GM18907 (cell line): ENCODE results near the gene TRIM65.
A peak's percentile ranks its signal among the peaks of the same experiment; 100 is the strongest.

ENCODE experiments used
- ATAC-seq: cut with Tn5 transposase; IDR thresholded peaks from one replicate; pipeline ENCODE4 v1.9.1; 2021; ENCODE audit warnings: mild to moderate bottlenecking, moderate library complexity; ENCODE audit not compliant: unreplicated experiment

The TRIM65 gene

GRCh38 chr17:75896415-75897159 is at the start of gene TRIM65:
TRIM65 (minus strand) TSS chr17:75896951; CDS start chr17:75896937, 14 bp downstream.
- peak; percentile 51 for ATAC-seq

GRCh38 chr17:75945211-75945610 is 48.5 kb upstream of the TRIM65 start:
- no peak for ATAC-seq

GRCh38 chr17:75943491-75943890 is 46.7 kb upstream of the TRIM65 start:
- ATAC-seq = no peak

- no peak for ATAC-seq
These were observed 45.7 kb upstream of the TRIM65 start for GRCh38 chr17:75942473-75942872.

- no peak for ATAC-seq
These were observed 44.7 kb upstream of the TRIM65 start for GRCh38 chr17:75941442-75941819.

GRCh38 chr17:75940727-75941441 is 44.1 kb upstream of the TRIM65 start, which contains the start of gene FBF1:
FBF1 (minus strand) TSS chr17:75941042; CDS start chr17:75938149, 2,893 bp downstream.
- ATAC-seq = peak; percentile 91

- no peak for ATAC-seq
These were observed 40.9 kb upstream of the TRIM65 start for GRCh38 chr17:75937652-75938051.

GRCh38 chr17:75933808-75934207 is 37.1 kb upstream of the TRIM65 start:
- no peak for ATAC-seq

GRCh38 chr17:75932852-75933251 is 36.1 kb upstream of the TRIM65 start:
- ATAC-seq = no peak

- no peak for ATAC-seq
These were observed 34.3 kb upstream of the TRIM65 start for GRCh38 chr17:75931062-75931461.

- no peak for ATAC-seq
These were observed 30.7 kb upstream of the TRIM65 start for GRCh38 chr17:75927286-75927922.

GRCh38 chr17:75926456-75926855 is 29.7 kb upstream of the TRIM65 start:
- no peak for ATAC-seq

- ATAC-seq = no peak
These were observed 29.2 kb upstream of the TRIM65 start for GRCh38 chr17:75925912-75926311.

- ATAC-seq = no peak
These were observed 28.4 kb upstream of the TRIM65 start for GRCh38 chr17:75925103-75925502.

GRCh38 chr17:75922963-75923874 is 26.5 kb upstream of the TRIM65 start:
- ATAC-seq = no peak

- no peak for ATAC-seq
These were observed 25.6 kb upstream of the TRIM65 start for GRCh38 chr17:75922173-75922961.

GRCh38 chr17:75921596-75921995 is 24.8 kb upstream of the TRIM65 start:
- no peak for ATAC-seq

- ATAC-seq = no peak
These were observed 23.4 kb upstream of the TRIM65 start for GRCh38 chr17:75920045-75920560.

- no peak for ATAC-seq
These were observed 22.9 kb upstream of the TRIM65 start for GRCh38 chr17:75919611-75920010.
